Ramos (cell line): ENCODE data around the gene NKX6-2.
"Not testable (repeated sequence)": the region's sequence is repeated elsewhere in the genome, so short reads cannot be mapped to it uniquely, and the experiment has no call there.

ENCODE experiments used
- in situ Hi-C: fragments of 300-500 bp; cut with MboI; formaldehyde crosslinking; loops from one replicate; pipeline ENCODE4 v1.14.3; 2022; ENCODE audit warnings: low sequenced_read_pairs; ENCODE audit not compliant: unreplicated experiment

The NKX6-2 gene

DNA sequence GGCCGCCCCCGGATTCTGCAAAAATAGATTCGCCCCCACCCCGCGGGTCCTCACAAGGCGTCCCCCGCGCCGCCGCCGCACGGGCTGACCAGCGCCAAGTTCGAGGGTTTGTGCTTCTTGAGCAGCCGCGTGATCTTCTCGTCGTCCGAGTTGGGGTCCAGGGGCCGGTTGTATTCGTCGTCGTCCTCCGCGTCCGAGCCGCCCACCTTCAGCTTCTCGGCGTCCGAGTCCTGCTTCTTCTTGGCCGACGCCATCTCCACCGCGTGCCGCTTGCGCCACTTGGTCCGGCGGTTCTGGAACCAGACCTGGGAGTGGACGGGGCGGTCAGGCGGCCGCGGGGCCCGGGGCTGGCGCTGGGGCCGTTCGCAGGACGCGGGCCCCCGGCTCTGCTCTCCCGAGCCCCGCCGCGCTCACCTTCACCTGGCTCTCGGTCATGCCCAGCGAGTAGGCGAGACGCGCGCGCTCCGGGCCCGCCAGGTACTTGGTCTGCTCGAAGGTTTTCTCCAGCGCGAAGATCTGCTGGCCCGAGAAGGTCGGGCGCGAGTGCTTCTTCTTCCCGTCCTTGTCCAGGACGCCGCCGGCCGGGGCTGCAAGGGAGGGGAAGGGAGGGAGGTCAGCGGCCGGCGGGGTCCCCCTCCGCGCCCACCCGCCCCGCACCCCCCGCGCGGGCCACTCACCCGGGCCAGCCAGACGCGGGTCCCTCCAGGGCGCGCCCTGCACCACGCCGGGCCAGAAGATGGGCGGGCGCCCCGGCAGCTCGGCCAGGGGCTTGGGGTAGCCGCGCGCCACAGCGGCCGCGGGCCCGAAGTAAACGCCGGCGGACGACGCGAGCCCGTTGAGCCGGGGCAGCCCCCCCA, 853 bp downstream of the NKX6-2 start:
- in situ Hi-C loops, result no loop called here

DNA sequence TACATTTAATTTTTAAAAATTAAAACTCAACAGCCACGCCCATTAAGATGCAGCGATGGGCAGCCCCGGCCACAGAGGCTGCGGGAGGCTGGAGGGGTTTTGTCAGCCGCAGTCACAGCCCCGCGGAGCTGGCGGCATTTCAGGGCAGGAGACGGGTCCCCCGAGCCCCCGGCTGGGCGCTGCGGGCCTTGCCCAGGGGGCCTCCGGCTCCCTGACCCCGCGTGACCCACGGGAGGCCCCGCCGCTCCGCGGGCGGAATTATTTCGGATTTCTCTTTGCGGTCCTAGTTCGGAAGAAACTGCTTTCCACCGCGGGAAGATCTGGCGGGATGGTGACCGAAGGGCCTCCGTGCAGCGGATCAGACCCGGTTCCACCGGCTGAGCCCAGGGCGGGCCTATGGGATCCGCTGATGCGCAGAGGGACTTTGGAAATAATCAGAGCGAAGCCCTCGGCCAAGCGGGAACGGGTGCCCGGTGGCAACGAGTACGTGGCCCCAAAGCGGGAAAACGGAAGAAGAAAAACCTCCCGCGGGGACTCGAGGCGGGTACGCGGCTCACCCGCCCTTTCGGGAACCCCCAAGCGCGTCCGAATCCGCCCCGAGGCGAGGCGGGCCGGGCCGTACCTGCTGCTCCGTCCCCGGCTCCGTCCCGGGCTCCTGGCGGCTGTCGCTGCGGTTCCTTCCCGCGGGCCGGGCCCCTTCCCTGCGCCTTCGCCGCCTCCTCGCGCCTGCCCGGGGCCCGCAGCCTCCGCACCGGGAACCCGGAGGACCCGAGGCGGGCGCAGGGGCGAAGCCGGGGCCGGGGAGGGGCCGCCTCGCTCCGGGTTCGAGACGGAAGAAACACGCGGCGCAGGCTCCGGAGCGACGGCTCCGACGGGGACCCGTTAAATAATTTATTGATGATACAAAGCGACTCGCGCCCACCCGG, 1.7 kb downstream of the NKX6-2 start:
- in situ Hi-C loops, result no loop called here

DNA sequence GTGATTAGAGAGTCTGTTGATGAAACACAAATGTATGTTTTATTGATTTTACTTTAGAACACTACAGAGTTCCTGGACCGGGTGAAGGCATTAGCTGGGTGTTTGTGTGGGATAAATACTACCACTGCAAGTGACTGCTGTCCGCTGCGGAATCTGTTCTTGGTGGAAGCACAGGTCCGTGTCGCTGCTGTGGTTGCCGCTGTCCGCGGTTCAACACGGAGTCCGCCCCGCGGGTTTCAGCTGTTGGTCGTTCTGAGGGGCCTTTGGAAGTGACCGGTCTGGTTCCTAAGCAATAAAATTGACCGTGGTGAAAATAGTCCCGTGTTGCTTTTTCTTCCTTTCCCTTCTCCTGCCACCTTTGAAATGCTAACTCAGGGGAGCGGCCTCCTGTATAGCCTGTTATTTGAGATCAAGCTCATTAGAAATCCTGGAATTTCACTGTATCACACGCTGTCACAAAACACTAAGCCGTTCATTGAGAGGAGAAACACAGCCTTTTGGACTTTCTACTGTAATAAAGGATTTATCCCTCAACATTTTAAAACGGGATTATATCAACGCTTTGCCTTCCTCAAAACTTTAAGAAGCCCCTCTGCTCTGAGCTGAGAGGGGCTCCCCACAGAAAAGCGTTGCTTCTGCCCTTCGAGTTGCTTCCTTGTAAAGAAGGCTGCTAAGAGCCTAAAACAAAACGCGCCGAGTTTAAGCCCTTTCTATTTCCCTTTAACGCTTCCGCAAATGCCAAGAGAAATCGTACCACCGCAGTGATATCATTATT, 2.6 kb downstream of the NKX6-2 start:
- in situ Hi-C loops, result no loop called here

DNA sequence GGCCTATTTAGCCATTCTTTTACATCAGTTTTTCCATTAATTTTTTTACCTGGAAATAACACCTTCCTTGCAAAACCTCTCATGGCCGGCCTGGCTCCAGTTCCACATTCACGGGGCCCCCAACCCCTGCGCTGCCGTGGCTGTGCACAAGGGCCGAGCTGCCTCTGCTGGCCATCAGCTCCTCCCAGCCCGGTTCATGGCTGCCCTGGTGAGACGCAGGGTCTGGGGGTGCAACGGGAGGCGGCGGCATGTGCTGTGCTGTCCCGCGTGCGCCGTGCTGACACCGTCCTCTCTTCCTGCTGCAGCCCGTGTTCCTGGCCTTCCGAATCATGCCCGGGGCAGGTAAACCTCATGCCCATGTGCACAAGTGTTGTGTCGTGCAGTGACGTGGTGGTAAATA, 4.4 kb downstream of the NKX6-2 start:
- in situ Hi-C loops, result no loop called here

DNA sequence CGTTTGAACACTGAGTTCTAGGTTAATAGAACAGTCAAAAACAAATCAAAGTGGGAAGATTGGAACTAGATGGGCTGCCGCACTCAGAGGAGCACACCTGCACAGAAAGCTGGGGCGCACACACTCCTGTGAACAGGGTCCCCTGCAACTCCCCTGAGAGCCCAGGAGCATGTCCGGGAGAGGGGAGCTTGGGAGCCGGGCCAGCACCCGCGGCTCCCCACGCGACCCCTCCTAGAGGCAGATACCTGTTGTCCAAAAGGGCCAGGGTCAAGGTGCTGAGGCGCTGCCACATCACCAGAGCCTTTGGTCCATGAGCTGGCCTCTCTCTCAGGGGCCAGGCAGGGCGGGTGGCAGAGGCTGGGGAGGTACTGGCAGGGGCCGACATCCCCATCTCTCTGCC, 5.6 kb downstream of the NKX6-2 start:
- in situ Hi-C loops, result no loop called here

DNA sequence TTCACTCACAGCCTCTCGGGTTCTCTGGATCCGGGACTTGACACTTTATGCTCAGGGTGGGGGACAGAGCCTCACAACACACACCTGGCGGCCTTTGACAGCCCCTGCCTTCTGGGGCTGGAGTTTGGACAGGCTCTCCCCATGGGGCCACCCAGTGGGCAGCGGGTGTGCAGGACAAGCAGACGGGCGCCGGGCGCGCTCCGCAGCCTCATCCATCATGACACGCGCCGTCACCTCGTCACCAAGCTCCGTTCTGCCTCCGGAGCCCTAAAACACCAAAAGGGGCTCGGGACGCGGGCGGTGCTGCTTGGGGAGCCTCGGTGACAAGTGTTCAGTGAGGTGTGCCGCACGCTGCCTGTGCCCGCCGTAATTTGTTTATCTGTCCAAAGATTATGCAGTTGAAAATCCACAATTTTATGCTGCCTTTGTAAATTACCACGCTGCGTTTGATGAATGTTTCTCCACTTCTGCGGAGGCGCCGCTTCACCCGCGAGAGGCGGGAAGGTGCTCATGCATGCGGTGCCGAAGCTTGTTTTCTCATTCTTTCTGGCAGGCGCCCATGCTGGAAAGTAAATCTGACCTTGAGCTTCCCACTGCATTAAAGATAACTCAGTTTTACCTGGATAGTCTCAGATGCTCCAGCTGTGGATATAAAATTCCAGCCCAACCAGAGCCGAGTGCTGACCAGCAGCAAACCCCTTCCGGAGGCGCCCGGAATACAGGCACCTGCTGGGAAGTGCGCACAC, 6.2 kb downstream of the NKX6-2 start:
- in situ Hi-C loops, result no loop called here

DNA sequence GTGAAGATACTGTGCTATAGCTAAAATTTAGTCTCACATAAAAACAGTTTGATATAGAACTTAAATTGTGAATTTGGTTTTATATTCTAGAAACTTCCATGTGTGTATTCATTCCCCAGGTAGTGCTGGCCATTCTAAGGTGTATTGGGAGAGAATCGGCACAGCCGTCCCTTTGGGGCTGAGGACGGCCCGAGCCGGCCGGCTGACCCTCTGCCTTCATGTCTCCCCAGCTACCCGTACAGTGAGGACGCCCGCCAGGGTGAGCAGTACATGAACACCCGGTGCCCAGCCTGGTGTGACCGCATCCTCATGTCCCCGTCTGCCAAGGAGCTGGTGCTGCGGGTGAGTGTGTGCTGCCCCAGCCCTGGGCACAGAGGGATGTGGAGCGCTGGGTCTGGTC, 8.5 kb downstream of the NKX6-2 start:
- in situ Hi-C loops, result no loop called here

DNA sequence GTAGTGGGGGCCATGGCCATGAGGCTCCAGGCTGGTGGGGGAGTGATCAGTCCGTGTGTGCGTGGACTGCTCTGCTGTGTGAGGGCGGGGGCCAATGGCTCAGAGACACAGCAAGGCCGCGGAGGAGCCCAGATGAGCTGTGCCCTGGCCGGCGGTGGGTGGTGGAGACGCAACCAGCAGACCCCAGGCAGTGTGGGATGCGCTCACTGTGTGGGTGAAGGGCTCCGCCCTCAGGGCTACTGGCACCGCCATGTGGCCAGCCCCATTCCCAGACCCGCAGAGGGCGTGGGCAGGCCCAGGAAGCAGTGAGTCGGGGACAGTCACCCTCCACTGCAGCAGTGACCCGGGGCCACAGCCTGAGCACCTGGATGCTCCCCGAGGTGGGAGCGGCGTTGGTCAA, 9.1 kb downstream of the NKX6-2 start:
- in situ Hi-C loops, result no loop called here

DNA sequence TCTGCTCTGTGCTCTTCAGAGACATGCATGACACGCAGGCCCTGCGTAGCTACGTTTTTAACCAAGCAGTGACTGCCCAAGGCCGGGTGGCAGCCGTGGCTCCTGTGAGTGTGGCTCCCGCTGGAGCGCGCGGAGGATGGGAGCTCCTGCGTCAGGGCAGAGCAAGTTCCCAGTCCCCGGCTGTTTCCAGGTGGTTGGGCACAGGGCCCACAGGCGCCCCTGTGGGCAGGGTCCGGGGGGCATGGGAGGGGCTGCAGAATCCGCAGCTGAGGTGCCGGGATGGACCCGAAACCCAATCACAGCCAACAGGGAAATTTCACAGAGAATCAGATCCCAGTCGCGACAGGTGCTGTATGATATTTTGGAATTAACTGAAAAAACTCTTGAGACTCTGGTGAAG, 9.8 kb downstream of the NKX6-2 start:
- in situ Hi-C loops, result no loop called here

DNA sequence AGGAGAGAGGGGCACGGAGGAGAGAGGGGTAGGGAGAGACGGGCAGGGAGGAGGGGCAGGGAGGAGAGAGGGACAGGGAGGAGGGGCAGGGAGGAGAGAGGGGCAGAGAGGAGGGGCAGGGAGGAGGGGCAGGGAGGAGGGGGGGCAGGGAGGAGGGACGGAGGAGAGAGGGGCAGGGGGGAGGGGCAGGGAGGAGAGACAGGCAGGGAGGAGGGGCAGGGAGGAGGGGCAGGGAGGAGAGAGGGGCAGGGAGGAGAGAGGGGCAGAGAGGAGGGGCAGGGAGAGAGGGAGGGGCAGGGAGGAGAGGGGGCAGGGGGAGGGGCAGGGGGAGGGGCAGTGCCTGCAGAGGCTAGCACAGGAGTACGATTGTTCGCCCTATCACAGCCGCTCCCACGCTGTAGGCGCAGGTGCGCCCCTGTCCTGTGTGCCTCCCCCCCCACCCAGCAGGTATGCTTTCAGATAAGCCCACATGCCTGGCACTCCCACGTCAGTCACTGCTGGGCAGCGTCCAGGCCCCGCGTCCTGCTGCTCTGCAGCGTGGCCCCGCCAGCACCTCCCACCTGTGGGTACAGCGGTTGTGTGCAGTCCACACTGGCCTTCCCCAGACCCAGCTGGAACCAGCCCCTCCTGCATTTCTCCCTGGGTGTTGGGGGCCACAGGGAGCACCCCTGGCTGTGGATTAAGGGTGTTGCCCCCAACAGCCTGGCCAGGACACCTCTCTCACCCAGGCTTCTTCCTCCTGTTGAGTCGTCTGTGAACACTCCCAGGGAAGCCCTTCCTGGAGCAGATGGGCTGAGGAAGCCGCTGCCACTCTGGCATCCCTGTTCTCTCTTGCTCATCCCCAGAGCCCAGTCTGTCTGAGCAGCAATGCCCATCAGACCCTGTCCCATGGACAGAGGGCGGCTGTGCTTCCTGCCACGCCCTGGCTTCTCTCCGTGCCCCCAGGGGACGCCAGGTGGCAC, 10.8 kb downstream of the NKX6-2 start:
- in situ Hi-C loops, result no loop called here

DNA sequence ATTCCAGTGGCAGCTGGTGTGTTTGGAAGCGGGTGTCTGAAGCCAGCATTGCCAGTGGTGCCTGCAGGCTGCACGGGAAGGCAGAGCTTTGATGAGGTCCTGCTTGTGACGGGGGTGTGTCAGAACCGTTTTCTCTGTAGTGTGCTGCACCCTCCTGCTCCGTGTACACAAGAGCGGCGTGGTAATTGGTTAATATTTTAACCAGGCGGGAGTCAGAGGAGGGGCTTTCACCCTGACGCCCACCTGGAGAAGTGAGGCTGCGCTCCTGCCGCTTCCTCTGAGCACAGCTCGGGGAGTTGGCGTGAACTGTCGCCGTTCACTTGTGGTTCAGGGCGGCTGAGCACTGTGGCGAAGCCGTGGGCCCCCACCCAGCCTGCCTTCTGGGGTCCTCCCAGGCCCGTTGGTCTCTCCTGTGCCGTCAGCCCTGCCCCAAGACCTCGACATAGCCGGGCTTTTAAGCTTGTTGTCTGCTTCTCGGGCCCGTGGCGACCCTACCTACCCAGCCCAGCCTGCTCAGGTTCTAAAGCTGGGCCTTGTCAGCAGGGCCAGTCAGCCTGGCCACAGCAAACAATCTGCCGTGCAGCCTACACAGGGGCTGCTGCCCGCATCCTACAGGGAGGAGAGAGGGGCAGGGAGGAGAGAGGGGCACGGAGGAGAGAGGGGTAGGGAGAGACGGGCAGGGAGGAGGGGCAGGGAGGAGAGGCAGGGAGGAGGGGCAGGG, 11.6 kb downstream of the NKX6-2 start:
- in situ Hi-C loops, result no loop called here

DNA sequence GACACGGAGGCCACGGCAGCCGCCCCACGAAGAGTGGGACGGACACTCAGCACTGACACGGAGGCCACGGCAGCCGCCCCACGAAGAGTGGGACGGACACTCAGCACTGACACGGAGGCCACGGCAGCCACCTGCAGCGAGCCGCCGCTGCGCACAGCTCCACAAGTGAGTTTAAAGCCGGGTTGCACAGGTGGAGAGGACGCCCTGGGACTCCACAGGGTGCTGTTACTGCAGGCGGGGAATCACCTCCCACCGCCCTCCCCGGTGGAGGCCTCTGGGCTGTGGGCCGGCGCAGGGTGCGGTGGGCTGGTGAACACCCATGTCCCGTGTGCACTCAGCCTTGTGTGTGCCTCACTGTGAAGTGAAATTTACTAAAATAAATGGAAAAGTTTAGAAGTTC, 13.1 kb downstream of the NKX6-2 start:
- in situ Hi-C loops, result not testable (repeated sequence)

DNA sequence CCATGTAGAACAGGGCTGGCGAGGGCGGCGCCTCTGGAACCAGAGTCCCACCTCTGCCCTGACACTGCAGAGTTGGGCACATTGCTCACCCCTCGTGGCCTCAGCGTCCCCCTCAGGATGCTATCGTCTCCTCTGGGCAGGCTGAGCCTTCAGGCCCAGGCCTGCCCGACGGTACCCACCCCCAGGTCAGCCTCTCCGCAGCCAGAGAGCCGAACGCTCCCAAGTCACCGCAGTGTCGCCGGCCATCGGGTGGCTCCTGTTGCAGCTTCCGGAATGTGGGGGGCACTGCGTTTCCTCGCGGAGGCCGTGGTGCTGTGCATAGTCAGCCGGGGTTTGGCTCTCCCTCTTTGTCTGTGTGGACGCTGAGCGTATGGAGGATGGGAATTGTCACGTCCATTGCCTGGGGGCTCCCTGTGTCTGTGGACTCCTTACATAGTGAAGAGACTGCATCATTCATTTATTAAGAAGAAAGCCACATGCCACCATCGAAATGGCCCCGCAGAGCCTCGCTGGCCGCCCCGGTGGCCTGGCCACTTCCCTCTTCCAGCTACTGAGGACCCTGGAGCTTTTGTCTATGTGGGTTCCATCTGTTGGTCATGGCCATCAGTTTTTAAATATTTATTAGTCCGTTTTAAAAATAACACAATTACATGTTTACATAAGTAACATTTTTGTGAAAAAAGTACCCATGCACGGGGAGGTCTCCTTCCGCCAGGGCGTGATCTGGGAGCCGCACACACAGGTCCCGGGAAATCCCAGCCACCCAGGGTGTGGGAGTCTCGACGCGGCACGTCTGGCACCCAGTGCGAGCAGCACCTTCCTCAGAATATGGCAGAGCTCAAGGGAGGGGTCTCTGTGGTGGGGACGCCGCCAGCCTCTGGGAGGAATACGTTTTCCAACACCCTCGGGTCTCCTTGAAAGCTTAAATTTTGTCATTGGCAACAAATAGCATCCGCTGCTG, 15.6 kb downstream of the NKX6-2 start:
- in situ Hi-C loops, result no loop called here

DNA sequence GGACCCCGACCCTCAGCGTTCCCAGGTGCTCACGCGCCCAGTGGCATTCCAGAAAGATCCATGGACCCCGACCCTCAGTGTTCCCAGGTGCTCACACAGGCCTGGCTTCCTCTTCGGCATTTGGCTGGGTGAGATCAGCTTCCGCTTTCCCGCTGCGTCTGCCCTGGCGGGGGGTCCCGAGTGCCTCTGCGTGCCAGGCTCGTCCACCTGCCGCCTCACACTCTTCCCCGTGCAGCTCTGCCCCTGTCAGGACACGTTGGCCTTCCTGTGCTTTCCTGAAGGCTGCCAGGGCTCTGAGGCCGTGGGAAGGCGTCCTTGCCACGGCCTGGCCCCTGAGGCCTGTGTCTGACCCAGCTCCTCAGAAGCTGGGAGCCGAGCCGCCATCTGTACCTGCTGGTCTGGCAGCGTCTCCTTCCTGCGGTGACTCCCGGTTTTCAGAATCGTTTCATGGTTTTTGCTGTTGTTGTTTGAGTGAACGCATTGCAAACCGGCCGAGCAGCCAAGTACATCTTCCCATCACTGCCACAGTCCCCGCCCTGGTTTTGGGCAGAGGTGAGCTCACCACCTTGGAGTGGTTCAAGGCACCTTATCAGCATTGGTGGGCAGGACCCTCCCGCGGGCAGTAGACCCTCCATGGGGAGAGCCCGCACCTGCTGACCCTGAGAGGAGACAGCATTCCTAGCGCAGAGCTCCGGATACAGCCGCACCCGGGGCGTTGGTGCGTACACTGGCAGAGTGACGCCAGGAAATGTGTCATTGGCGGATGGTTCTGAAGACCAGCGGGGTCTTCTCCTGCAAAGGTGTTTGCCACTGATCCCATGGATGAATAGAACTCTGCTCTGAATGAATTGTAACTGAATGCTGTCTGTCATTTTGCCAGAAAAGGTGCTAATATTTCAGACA, 17.4 kb downstream of the NKX6-2 start:
- in situ Hi-C loops, result no loop called here

DNA sequence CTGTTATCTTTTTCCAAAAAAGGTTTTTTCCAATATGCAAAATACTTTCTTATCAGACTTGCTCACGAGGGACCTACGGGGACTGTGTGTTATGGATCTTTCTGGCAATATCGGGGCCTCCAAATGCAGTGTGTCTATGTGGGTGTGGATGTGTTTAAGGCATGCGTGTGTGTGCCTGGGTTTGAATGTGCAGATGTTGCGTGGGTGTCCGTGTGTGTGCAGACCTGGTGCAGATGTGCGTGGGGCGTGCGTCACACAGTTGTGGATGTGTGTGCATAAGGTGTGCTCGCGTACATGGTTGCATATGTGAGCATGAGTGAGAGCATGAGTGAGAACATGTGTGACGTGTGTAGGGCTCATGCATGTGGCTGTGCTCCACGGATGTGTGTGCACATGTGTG, 19.7 kb downstream of the NKX6-2 start:
- in situ Hi-C loops, result no loop called here

DNA sequence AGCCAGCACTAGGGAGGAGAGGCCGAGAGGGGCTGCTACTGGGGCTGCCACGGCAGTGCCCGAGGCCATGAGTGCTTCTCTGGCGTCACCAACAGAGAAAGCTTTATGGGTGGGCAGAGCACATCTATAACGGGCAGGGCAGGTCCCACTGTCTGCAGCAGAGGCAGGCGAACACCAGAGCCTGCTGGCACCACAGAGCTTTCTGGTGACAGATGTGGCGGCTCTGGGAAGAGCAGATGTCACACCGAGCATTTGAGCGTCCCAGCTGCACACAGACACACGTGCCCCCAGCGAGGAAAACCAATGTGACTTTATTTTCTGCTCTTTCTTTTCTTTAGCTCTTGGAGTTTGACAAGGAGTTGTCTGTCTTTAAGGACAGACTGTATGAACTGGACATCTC, 20.5 kb downstream of the NKX6-2 start:
- in situ Hi-C loops, result no loop called here
